Gastrocnemius medialis (tissue), 4 donors: ENCODE results near the gene DAND5.

ENCODE experiments used
- CTCF ChIP-seq, 5 experiments: fragments of 450-650 bp in 3 of 5; fragments of 200-600 bp in 2 of 5; sonication (generic) in 2 of 5; IDR thresholded peaks in 4 of 5; conservative IDR thresholded peaks in 1 of 5; 1 replicate in 4 of 5; 2 replicates in 1 of 5; pipeline ENCODE4 v1.5.1; 2016 to 2019; ENCODE audit warnings: antibody characterized with exemption in 5 of 5, mild to moderate bottlenecking in 3 of 5, moderate library complexity in 3 of 5
- POLR2A ChIP-seq, 2 donors: fragments of 450-650 bp; IDR thresholded peaks; one replicate each; pipeline ENCODE4 v1.6.1; 2017; ENCODE audit warnings: antibody characterized with exemption in 2 of 2, mild to moderate bottlenecking in 2 of 2, moderate library complexity in 2 of 2

- TF ChIP-seq CTCF (IDR thresholded peaks at IDR 0.05 in 4 of 5, conservative IDR thresholded peaks at IDR 0.05 in 1 of 5) = no peak
- TF ChIP-seq POLR2A (IDR thresholded peaks at IDR 0.05) = no peak
Measured at GRCh38 chr19:12944104-12944674, 25.2 kb upstream of the DAND5 start.
